Endodermal cell (in vitro differentiated cells): ENCODE data around the gene SSR4. TPM values are rescaled to one million over a fixed set of nuclear protein-coding genes. Genes with fewer than 3 reads are reported as not detected.
A peak's percentile ranks its signal among the peaks of the same experiment; 100 is the strongest.

Experiments used
- DNase-seq: peaks from one replicate; pipeline ENCODE4 v3.0.0-alpha.2; 2017
- H3K27ac ChIP-seq: 2 replicates; pipeline ENCODE4 v1.5.1; 2013; ENCODE audit warnings: mild to moderate bottlenecking, low read depth, low read length, moderate library complexity
- H3K27me3 ChIP-seq: 2 replicates; pipeline ENCODE4 v1.6.1; 2013; ENCODE audit warnings: mild to moderate bottlenecking, low read length, moderate library complexity; ENCODE audit not compliant: insufficient read depth, control insufficient read depth, poor library complexity, severe bottlenecking
- H3K36me3 ChIP-seq: 2 replicates; pipeline ENCODE4 v1.7.0; 2013; ENCODE audit warnings: mild to moderate bottlenecking, low read length, moderate library complexity; ENCODE audit not compliant: control insufficient read depth, insufficient read depth
- H3K4me1 ChIP-seq: one replicate; pipeline ENCODE4 v1.7.0; 2013; ENCODE audit warnings: low read length; ENCODE audit not compliant: control insufficient read depth, insufficient read depth
- H3K4me3 ChIP-seq: 2 replicates; pipeline ENCODE4 v1.5.1; 2013; ENCODE audit warnings: mild to moderate bottlenecking, low read length, moderate library complexity
- H3K9ac ChIP-seq: 2 replicates; pipeline ENCODE4 v1.6.1; 2013; ENCODE audit warnings: mild to moderate bottlenecking, low read length, moderate library complexity; ENCODE audit not compliant: poor library complexity, severe bottlenecking; ENCODE audit errors: extremely low read depth
- H3K9me3 ChIP-seq: 2 replicates; pipeline ENCODE4 v1.6.1; 2013; ENCODE audit warnings: mild to moderate bottlenecking, low read length, moderate library complexity; ENCODE audit not compliant: control insufficient read depth
- H3K27ac Mint-ChIP-seq: 2 replicates; pipeline ENCODE4 v1.8.0; 2020; ENCODE audit warnings: mixed read lengths
- H3K27me3 Mint-ChIP-seq: 2 replicates; pipeline ENCODE4 v1.8.0; 2021; ENCODE audit warnings: mild to moderate bottlenecking, mixed read lengths; ENCODE audit not compliant: insufficient read depth
- H3K36me3 Mint-ChIP-seq: 2 replicates; pipeline ENCODE4 v1.8.0; 2020; ENCODE audit warnings: low read depth, mixed read lengths
- H3K4me1 Mint-ChIP-seq: 2 replicates; pipeline ENCODE4 v1.8.0; 2020; ENCODE audit warnings: mixed read lengths
- H3K4me3 Mint-ChIP-seq: 2 replicates; pipeline ENCODE4 v1.8.0; 2020; ENCODE audit warnings: mild to moderate bottlenecking, moderate library complexity, mixed read lengths
- H3K9me3 Mint-ChIP-seq: 2 replicates; pipeline ENCODE4 v1.8.0; 2020; ENCODE audit warnings: mild to moderate bottlenecking, mixed read lengths
- CTCF ChIP-seq: fragments of 200-600 bp; sonication (generic); conservative IDR thresholded peaks from 2 replicates; pipeline ENCODE4 v1.5.0; 2021; ENCODE audit warnings: antibody characterized with exemption, mild to moderate bottlenecking
- WGBS, 2 experiments: methylation state at CpG; one replicate each; pipeline versions ENCODE4 v1.1.5 to v1.1.7; 2013; ENCODE audit warnings: missing lambda C conversion rate in 2 of 2, mixed read lengths in 1 of 2; ENCODE audit not compliant: insufficient coverage in 1 of 2, insufficient read length in 1 of 2; 5-methylcytosine and 5-hydroxymethylcytosine counted together
- total RNA-seq, 2 donors: library from RNA; stranded (reverse); fragmentation: NEBNext Ultra II Directional in 1 of 2; extraction: Animal tissue kit (Norgen Biotek cat#: 25700) in 1 of 2; gene quantifications; 2 replicates in 1 of 2; 3 replicates in 1 of 2; pipeline ENCODE4 v1.2.1, GENCODE V29; 2021

SSR4 gene
- total RNA-seq, 2 donors from 2014 or later: 220 to 236 TPM

GRCh38 chrX:153762626-153763173 is 31.8 kb upstream of the SSR4 start:
- no peaks in the 10 kb centered on the region for H3K4me1 ChIP-seq
- no peaks in the 10 kb centered on the region for H3K9me3 ChIP-seq
- H3K4me3 ChIP-seq: no peak overlapping the region
- H3K9ac ChIP-seq: no peak overlapping the region
- no peak overlapping the region for H3K27ac Mint-ChIP-seq
- H3K4me3 Mint-ChIP-seq: no peak overlapping the region
- peak; percentile 26 for DNase-seq
- H3K27me3 ChIP-seq: no peaks in the 10 kb centered on the region
- peaks cover 51% of the 10 kb centered on the region for H3K9me3 Mint-ChIP-seq
- no peak for TF ChIP-seq CTCF
- H3K27me3 Mint-ChIP-seq: peaks cover 5% of the 10 kb centered on the region
- H3K4me1 Mint-ChIP-seq: no peaks in the 10 kb centered on the region
- H3K27ac ChIP-seq: no peak overlapping the region
- no peaks in the 10 kb centered on the region for H3K36me3 Mint-ChIP-seq
- H3K36me3 ChIP-seq: no peaks in the 10 kb centered on the region
- WGBS, 2 experiments: 93% methylated on average over 12 of the region's 14 CpGs; no CpG with 5 or more reads in 1 of the 2 experiments

DNA sequence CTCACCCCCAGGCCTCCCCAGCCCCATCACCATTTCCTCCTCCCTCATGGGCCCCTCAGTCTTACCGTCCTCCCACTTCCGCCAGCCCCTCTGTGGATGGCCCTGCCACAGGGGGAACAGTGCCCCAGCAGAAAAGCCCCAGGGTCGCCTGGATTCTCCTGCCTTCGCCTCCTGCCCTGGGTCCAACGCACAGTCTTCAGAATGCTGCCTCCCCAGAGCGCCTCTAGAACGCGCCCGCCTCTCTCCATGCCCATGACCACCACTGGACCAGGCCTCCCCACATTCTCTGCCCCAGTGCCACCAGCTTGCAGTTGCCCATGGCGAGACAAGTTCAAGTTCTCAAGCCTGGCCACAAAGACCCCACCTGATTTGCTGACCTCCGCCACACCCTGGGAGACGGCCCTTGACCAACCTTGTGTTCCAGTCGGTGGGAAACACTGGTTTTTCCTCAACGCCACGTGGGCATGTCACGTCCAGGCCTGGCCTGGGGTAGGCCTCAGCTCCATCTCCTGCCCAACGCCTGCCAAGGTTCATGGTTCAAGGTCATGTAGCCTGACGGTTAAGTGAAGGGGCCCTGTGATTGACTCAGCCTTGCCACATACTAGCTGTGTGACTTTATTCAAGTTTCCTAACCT is 31.1 kb upstream of the SSR4 start:
- no peak overlapping the region for H3K4me3 Mint-ChIP-seq
- Histone ChIP-seq H3K4me1 (no peaks in the 10 kb centered on the region), H3K9ac (no peak overlapping the region), H3K36me3 (no peaks in the 10 kb centered on the region), H3K9me3 (no peaks in the 10 kb centered on the region), H3K27ac (no peak overlapping the region), H3K4me3 (no peak overlapping the region), H3K27me3 (no peaks in the 10 kb centered on the region)
- no peaks in the 10 kb centered on the region for H3K4me1 Mint-ChIP-seq
- H3K9me3 Mint-ChIP-seq: peaks cover 53% of the 10 kb centered on the region
- no peak for TF ChIP-seq CTCF
- H3K27ac Mint-ChIP-seq: no peak overlapping the region
- no peaks in the 10 kb centered on the region for H3K36me3 Mint-ChIP-seq
- 89 to 90% methylated on average over 5 to 18 of the region's 18 CpGs for WGBS, 2 experiments
- H3K27me3 Mint-ChIP-seq: peaks cover 5% of the 10 kb centered on the region
- no peak for DNase-seq

DNA sequence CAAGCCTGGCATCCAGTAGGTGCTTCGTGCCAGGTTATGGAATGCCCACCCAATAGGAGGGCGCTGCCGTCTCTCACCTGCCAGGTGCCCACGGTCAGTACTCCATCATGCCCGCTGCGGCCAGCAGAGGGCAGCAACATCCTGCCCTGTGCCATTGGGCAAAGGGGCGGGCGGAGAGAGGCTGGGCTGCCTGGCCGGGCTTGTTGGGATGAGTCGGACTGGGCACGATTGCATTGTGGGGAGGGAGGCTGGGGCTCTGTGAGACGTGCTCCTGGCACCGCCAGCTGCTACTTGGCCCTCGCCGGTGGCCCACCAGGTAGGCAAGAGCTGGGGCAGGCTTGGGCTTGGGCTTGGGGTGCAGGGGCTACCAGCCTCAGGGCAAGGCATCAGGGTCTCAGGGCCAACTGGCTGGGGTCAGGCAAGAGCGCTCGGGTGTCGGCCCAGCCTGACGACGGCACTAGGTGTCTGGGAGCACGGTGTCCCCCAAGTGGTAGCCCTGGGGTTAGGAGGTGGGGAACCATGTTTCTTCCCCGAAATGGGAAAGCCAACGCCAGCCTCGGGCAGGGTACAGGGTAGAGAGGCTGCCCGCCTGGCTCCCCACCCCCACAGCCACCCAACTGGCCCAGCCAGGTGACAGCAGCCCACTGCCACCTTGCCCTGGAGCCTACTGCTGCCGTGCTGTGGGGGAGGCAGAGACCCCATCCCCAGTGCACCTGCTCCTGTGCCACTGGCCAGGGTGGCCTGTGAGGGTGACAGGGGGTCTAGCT is 30.3 kb upstream of the SSR4 start, which contains the start of gene PLXNB3:
Gene PLXNB3, plus strand, starts transcription at position 261 of the 767 bp plus-strand sequence. CDS start 1,287 bp downstream, outside the sequence.
- no peaks in the 10 kb centered on the region for H3K4me1 Mint-ChIP-seq
- no peak within 1 kb of the TSS for H3K4me3 ChIP-seq
- no peak within 1 kb of the TSS for H3K9ac ChIP-seq

More for the DNA sequence above, 30.3 kb upstream of the SSR4 start, which contains the start of gene PLXNB3:
- Mint-ChIP-seq H3K27me3 (peaks cover 5% of the 10 kb centered on the region), H3K4me3 (no peak within 1 kb of the TSS), H3K36me3 (no peaks in the 10 kb centered on the region), H3K9me3 (peaks cover 54% of the 10 kb centered on the region), H3K27ac (no peak within 1 kb of the TSS)
- no peaks in the 10 kb centered on the region for H3K27me3 ChIP-seq
- no peak within 1 kb of the TSS for H3K27ac ChIP-seq
- 0 to 49% methylated on average over 1 to 26 of the region's 26 CpGs for WGBS, 2 experiments
- no peaks in the 10 kb centered on the region for H3K36me3 ChIP-seq
- peak; percentile 93 for DNase-seq
- H3K9me3 ChIP-seq: no peaks in the 10 kb centered on the region
- peak; percentile 82 for TF ChIP-seq CTCF
- no peaks in the 10 kb centered on the region for H3K4me1 ChIP-seq
